CD4-positive, alpha-beta T cell treated with Interleukin-21 for 1 hour (primary cell): ENCODE measurements around the gene MSH3.
"Not testable (repeated sequence)": the region's sequence is repeated elsewhere in the genome, so short reads cannot be mapped to it uniquely, and the experiment has no call there.

Source experiments
- DNase-seq: peaks from one replicate; pipeline ENCODE4 v3.0.0-alpha.2; 2020

Gene MSH3

DNA sequence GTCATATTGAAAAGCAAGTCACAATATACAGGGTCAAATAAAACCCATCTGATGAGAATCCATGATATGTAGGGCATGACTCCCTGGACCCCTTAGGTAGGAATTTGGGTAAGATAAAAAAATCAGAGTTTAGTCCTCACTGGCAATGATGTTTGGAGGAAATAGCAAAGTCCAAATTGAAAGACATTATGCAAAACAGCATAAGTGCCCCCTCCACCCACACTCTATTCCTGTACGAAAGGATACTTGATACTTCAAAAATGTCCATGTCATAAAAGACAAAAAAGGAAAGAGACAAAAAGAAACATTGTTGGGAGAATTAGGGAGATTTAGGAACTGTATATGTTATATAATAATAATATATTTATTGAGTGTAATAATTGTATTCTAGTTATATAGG is 209.7 kb downstream of the MSH3 start:
- no peak for DNase-seq

- DNase-seq = no peak
Measured at GRCh38 chr5:80864706-80865435, 210.4 kb downstream of the MSH3 start.

DNA sequence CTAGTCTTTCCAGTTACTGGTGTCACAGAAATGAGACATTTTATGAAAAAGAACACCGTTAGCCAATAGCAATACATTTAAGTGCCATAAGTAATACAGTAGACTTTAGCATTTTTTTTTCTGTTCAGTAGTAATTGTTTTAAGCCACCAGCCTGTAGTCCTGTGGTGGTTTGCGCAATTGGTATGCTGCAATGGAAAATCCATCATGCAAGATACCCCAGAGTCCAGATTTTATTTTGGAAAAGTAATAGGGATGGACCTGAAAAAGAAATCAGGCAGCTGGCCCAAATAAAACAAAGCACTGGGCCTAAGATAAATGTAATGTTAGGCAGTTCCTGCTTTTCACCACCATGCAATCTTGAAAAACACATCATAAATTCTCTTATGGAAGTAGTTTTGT is 211.1 kb downstream of the MSH3 start:
- no peak for DNase-seq

DNA sequence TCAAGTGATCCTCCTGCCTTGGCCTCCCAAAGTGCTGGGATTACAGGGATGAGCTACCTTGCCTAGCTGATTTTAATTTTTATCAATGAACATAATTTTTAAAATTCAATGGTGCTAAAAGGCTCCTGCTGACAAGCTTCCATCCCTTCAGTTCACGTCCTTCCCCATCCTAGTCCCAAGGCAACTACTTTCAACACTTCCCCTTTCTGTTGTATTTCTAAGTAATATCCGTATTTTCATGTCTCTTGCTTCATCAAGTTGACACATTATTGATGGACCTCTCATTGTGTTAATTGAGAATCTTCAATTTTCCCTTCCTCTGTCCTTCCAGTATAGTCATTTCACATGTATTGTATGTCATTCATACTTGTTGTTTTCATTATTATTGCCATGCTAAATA is 211.9 kb downstream of the MSH3 start:
- no peak for DNase-seq

DNA sequence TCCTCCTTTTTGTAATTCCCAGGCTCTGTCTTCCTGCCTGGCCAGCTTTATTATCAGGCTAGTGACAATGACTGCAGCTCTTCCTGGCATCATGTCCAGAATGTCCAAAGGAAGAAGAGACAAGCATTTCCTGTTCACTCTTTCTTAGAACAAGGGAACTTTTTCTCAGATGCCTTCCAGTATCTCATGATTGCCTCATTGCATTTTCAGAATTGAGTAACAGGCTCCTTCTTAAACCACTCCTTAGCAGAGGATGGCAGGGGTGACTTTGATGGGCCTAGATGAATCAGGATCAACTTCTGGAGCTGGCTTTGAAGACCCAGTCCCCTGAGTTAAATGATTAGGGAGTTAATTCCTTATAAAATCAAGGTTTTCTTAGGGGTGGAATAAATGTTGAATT is 212.8 kb downstream of the MSH3 start:
- DNase-seq = no peak

- no peak for DNase-seq
Measured at GRCh38 chr5:80870442-80870841, 216.0 kb downstream of the MSH3 start.

- no peak for DNase-seq
Measured at GRCh38 chr5:80871541-80871961, 217.1 kb downstream of the MSH3 start.

DNA sequence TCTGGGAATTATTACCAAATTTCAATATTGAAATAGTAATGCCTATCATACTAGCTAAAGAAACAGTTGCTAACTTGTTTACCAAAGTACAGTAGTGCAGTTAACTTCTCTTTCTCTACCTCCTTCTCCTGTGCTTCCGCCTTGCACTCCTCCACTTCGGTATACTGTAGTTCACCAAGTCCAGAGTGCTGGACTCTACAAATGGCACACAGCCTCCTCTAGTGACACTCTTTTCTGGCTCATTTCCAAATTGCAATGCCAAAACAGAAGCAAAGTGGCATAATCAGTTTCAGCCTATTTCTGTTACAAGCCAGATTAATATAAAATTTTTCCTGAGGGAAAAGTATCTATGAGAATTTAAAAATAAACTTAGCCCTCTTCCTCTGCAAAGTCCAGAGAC is 219.7 kb downstream of the MSH3 start:
- DNase-seq = no peak

- DNase-seq = no peak
Measured at GRCh38 chr5:80877592-80877991, 223.1 kb downstream of the MSH3 start.

DNA sequence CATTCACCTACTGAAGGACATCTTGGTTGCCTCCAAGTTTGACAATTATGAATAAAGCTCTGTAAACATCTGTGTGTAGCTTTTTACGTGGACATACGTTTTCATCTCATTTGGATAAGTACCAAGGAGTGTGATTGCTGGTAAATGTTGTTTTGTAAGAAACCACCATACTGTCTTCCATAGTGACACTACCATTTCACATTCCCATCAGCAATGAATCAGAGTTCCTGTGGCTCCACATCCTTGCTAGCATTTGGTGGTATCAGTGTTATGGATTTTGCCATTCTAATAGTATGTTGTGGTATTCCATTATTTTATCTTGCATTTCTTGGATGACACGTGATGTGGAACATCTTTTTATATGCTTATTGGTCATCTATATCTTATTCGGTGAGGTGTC is 227.3 kb downstream of the MSH3 start:
- DNase-seq = no peak

- not testable (repeated sequence) for DNase-seq
Measured at GRCh38 chr5:80883390-80883789, 228.9 kb downstream of the MSH3 start.

GRCh38 chr5:80884086-80884813 is 229.8 kb downstream of the MSH3 start:
- no peak for DNase-seq

- no peak for DNase-seq
Measured at GRCh38 chr5:80884929-80885328, 230.5 kb downstream of the MSH3 start.

DNA sequence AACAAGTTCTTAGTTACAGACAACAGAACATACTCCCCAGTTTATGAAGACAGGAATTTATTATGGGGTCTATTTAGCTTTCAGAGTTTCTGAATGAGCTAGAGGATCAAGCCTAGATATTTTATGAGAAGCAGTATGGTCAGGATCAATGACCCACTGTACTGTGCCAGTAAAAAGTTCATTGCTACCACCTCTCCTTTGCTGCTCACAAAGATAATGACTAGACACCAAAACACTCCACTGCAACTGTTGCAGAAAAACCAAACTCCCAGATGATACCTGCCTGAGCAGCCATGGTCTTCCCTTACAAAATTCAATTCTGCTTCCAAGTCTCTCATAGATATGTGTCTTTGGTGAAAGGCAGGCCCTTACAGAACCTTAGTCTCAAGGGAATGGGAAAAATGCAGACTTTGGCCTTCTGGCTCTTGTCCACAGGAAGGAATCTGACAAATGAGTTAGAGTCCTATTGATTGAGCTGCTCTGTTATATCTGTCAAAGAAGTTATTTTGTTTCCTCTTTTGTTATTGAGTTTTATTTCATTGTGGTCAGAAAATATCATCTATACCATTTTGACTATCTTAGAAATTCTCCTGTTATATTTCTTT is 231.0 kb downstream of the MSH3 start:
- no peak for DNase-seq

GRCh38 chr5:80894083-80894482 is 239.6 kb downstream of the MSH3 start:
- DNase-seq = no peak

- DNase-seq = no peak
Measured at GRCh38 chr5:80895523-80895922, 241.1 kb downstream of the MSH3 start.

DNA sequence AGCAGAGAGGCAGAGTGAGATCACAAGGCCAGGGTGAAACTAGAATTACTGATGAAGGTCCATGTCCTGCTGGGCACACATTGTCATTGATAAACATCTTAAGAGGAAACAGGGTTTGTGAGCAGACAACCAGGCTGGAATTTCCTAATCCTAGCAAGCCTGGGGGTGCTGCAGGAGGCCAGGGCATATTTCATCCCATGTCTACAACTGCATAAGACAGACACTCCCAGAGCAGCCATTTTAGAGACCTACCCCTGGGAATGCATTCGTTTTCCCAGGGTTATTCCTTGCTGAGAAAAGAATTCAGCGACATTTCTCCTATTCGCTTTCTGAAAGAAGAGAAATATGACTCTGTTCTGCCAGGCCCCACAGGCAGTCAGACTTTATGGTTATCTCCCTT is 248.2 kb downstream of the MSH3 start:
- not testable (repeated sequence) for DNase-seq

- DNase-seq = no peak
Measured at GRCh38 chr5:80904533-80905187, 250.2 kb downstream of the MSH3 start.

- DNase-seq = no peak
Measured at GRCh38 chr5:80905405-80905804, 251.0 kb downstream of the MSH3 start.

DNA sequence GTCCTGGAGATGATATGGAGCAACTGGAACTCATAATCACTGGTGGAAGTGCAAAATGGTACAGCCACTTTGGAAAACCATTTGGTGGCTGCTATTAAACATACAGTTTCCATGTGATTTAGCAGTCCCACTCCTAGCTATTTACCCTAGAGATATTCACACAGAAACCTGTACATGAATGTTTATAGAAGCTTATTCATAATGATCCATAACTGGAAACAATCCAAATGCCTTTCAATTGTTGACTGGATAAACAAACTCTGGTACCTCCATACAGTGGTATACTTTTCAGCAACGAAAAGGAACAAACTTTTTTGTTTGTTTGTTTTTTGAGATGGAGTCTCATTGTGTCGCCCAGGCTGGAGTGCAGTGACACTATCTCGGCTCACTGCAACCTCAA is 258.0 kb downstream of the MSH3 start:
- DNase-seq = no peak

DNA sequence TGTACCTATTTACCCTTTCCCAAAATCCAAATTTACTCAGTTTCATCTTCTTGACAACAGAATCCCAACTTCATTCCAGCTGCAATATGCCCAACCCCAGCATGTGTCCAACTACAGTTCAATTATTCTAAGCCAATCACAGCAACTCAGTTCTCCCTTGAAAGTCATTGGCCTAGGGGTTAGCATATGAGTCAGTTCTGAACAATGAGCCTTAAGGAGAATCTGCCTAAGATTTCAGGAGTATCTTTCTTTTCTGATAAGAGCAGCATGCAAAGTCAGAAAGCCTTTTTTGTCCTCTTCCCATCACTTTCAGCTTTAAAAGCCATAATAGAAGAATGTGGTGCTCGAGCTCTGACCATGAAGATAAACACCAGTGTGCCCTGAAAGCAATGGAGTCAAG is 261.3 kb downstream of the MSH3 start:
- DNase-seq = no peak

GRCh38 chr5:80916676-80917075 is 262.2 kb downstream of the MSH3 start:
- no peak for DNase-seq

DNA sequence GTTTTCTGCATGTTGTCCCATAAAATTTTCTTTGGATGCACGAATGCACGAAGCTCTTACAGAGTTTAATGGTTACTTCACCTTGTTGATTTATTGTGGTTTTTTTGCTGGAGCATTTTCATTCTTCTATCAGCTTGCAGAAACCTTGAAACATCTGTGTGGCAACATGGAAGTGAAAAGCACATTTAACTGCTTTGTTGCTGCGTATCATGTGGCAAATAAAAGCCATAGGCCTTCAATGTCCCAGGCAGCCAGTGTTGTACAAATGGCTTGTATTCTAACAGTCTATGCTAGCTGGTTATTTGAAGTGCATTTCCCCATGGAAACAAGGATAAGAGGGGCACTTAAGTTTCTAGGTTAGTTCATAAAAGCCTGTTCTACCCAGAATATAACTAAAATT is 263.2 kb downstream of the MSH3 start:
- DNase-seq = no peak
